Suppressor macrophage treated with lipopolysaccharide for 1 hour (primary cell): Measurements from ENCODE around the gene EXOC7.
"Not testable (repeated sequence)": the region's sequence is repeated elsewhere in the genome, so short reads cannot be mapped to it uniquely, and the experiment has no call there.

Experiments
- DNase-seq, 3 donors: peaks; one replicate each; pipeline ENCODE4 v3.0.0-alpha.2; 2020 to 2022

EXOC7 gene

GRCh38 chr17:76087531-76087930 is 16.1 kb downstream of the EXOC7 start:
- no peak for DNase-seq

DNA sequence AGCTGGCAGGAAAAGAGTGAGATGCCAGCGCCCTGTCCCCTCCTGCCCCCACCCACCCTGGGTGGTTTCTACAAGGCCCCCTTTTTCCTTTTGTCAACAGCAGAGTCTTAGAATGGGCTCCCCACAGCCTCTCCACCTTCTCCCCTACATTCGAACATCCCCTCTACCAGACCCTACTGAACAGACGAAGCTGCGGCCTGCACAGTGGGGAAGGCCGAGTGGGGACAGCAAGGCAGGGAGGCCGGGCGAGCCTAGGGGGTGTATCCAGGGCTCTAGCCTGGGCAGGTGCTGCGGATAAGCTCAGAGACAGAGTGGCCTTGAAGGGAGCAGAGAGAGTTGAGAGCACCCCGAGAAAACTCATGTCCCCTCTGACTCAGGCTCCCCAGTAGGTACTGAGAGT is 17.2 kb downstream of the EXOC7 start:
- DNase-seq, result no peak

- no peak for DNase-seq
Observed at GRCh38 chr17:76085731-76086366, 17.7 kb downstream of the EXOC7 start.

DNA sequence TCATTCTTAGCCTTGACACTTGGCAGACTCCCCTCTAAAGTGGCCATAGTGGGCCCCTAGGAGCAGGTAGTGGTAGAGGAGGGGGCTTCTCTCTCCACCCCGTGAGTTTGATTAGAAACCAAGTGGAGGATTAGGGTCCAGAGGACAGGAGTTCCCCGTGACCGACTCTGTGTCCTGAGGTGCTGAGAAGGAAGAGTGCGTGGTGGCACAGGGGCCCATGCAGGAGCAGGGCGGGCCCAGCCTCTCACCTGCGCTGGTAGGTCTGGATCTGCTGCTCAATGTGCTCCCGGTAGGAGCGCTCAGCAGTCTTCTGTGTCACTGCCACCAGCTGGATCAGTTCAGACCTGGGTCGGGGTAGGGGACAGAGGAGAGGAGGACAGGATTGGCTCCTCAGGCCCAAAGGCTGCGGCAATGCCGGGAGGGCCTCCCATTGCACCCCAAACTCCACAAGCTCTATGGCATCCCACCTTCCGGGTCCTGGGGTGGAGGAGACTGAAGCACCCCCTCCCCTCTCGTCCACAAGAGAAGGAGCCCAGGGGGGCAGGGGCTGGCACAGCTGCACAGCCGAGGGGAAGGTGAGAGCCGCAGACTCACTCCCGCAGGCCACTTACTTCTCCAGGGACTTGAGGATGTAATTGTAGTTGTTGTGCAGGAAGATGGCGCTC is 18.4 kb downstream of the EXOC7 start:
- DNase-seq, result no peak

DNA sequence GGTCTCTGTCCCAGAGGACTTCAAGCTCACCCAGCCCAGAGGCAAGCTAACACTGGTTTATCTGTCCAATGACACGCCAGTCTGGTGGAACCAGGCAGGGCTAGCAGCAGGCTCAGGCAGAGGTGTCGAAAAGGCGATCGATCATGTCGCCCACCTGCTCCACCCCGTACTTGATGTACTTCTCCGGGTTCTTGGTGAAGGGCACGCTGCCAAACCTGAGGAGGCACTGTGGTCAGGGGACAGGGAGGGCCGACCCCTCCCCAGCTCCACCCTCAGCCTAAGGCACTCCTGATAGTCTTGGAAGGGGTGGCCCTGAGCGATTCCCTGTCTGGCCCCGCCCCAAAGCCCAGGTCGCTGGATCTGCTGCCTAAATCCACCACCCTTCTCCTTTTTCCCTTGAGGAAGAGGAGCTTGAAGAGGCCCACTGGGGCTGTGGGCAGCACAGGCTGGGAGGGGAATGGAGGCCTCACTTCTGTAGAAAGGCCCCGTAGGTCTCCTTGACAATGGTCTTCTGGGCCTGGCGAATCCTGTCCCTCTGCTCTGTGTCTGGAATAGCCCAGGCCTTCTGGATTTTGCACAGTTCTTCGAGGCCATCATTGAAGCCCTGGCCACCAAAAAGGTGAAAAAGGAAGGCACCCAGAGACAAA is 19.9 kb downstream of the EXOC7 start:
- DNase-seq, result no peak

DNA sequence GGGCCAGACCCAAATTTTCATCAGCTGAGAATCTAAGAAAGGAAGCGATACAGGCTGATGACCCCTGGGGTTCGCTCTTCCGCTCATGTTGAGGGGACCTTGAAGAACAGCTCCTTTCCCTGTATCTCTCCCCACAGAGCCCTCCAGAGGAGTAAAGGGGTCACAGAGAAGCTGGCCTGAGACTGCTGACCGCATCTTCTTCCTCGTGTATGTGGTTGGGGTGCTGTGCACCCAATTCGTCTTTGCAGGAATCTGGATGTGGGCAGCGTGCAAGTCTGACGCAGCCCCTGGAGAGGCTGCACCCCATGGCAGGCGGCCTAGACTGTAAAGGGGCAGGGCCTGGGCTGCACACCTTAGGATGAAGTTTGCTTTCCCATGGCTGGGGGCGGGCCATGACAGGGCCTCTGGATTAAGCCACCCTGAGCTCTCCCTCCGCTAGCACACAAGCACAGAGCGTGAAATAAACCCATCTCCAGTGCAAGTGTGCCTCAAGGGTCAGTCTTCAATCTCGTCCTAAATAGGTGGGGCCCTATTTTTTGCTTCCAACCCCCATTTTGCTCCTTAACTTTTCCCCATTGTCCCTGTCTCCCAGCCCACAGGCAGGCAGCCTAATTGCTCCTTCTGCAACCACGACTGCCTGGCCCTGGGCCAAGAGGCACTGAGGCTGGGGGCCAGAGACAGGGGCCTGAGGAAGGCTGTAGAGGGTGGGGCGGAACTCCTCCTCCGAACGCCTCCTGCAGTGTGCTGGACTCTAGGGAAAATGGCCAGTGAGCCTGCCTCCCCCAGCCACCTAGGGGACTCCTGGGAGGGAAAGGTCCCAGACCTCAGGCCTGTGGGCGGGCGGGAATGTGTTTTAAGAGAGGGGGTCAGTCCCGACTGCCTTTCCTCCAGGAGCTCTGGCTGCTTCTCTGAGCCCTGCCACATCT is 21.0 kb downstream of the EXOC7 start:
- no peak for DNase-seq

DNA sequence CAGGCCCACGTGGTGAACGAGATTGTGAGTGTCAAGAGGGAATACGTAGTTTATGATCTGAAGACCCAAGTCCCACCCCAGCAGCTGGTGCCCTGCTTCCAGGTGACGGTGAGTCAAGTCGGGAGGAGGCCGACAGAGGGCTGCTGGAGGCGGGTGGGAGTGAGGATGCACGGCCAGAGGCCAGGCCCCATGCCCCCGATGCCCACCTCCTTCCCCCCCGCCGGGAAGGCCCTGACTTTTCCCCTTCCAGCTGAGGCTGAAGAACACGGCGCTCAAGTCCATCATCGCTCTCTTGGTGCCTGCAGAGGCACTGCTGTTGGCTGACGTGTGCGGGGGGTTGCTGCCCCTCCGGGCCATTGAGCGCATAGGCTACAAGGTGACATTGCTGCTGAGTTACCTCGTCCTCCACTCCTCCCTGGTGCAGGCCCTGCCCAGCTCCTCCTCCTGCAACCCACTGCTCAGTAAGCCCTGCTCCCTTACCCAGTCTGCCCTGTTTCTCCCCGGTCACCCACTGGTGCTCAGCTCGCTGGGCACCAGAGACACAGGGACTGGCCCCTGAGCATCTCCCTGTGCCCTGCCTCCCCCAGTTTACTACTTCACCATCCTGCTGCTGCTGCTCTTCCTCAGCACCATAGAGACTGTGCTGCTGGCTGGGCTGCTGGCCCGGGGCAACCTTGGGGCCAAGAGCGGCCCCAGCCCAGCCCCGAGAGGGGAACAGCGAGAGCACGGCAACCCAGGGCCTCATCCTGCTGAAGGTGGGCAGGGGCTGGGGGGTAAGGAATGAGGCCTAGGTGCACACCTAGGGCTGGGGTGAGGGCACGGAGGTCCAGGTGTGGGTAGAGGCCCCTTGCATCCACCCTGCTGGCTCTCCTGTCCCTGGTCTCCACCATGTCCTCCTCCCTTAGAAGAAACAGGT is 22.0 kb downstream of the EXOC7 start:
- DNase-seq, result no peak

- DNase-seq, result no peak
Observed at GRCh38 chr17:76080768-76081287, 22.8 kb downstream of the EXOC7 start.

DNA sequence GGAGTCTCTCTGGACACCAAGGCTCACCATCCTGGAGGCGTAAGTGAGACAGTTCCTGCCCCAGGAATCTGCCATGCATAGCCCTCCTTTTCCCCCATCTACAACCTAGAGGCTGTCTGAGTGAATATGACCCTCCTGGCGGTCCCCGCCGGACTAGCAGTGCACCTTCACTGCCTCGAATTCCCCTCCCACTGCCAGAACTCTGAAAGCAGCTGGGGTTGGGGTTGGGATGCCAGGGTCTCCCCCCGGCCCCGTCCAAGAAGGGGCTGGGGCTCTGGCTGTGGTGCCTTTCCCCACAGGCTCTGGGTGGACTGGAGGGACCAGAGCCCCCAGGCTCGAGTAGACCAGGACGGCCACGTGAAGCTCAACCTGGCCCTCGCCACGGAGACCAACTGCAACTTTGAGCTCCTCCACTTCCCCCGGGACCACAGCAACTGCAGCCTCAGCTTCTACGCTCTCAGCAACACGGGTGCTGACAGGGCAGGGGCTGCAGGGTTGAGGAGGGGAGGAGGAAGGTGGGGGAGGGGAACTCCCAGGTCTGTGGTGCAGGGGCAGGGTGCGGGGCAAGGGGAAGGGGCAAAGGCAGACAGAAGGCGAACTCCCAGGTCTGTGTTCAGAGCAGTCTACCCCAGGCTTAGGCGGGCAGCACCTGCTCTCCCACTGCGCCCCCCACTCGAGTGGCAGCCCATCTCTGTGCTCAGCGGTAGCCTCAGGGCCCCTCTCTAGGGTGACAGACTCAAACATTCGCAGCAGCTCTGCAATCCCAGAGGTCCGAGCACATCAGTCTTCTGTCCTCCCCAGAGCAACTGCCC is 23.4 kb downstream of the EXOC7 start:
- no peak for DNase-seq

GRCh38 chr17:76079535-76079955 is 24.0 kb downstream of the EXOC7 start:
- no peak for DNase-seq

DNA sequence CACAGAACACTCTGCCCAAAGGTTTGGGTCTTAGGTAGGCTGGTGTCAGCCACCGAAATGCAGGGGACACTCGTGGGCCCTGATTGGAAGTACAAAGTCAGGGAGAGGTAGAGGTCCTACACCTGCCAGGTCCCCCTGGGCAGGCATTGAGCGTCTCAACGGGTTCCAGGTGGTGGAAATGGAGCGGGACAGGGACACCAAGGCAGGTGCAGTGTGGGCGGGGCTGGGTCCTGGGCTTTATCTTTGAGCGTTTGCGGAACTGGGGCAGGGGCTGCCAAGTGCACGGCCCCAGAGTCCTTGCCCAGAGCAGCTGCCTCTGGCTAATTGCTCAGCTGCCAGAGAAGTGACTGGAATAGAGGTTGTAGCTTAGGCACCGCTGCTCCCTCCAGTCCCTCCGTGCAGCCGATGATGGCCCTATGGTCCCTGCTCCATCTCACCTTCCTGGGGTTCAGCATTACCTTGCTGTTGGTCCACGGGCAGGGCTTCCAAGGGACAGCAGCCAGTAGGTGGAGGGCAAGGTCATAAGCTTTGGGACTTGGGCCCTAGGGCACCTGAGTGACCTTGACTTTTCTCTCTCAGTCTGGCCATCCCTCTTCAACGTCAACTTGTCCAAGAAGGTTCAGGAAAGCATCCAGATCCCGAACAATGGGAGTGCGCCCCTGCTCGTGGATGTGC is 24.6 kb downstream of the EXOC7 start, which contains the start of gene ZACN:
Gene ZACN, plus strand, starts transcription at position 323 of the 675 bp plus-strand sequence. Its CDS starts 83 bp downstream, at position 406.
- DNase-seq, result no peak

GRCh38 chr17:76078370-76078769 is 25.2 kb downstream of the EXOC7 start:
- not testable (repeated sequence) for DNase-seq

GRCh38 chr17:76077584-76078110 is 25.9 kb downstream of the EXOC7 start:
- DNase-seq, result no peak

- DNase-seq, result peak; percentile 37 to 54 (median 37)
Observed at GRCh38 chr17:76076765-76077583, 26.6 kb downstream of the EXOC7 start.

DNA sequence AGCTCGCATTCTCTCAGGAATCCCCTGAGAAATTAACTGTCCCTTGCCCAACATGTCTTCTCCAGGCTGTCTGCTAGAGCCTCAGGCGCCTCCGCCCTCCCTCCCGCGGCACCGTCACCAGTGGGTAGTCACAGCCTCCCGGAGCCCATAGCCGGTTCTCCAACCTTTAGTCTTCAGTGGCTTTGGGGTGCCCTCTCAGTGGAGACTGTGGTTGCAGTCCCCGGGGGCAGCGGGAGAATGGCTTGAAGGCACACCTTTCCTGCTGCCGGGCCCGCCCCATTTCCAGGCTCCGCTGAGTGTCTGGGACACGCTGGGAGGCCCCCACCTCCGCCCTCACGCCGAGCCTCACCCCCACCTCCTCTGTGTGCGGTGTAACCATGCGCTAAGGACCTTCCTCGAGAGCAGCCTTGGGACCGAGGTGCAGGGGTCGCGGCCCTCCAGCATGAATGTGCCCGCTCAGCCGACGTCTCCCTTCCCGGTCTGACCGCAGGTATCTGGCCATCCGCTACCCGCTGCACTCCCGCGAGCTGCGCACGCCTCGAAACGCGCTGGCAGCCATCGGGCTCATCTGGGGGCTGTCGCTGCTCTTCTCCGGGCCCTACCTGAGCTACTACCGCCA is 27.3 kb downstream of the EXOC7 start:
- no peak for DNase-seq

DNA sequence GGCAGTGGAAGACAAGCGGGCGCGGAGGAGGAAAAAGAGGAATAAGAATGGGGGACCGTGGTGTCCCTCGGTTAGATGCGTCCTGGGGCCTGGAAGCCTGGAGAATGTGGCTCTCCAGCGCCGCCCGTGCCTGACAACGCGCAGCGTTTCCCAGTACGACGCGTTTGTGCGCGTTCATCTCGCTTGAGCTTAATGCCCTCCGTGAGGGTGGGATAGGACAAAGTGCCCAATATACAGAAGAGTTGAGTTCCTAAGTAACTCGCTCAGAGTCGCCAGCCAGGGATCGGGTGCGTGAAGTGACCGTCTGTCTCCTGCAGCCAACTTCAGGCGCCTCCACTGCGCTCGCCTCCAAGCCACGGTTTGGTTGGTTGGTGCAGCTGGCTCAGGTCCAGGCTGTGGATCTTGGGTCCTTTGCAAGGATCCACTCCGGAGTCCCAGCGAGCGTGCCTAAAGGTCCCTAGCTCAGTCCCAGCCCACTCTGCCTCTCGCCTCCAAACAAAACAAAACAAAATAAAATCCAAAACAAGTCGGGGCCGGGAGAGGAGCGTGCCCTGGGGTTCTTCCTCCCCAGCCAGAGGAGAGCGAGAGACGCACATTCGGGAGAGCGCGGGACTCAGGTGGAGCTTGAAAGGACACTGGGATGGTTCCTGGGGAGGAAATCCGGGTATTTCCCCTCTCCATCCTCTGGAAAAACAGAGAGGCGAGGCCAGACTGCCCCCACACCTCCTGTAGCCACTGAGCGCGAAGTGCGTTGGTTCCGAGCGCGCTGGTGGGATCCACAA is 28.0 kb downstream of the EXOC7 start:
- peak; percentile 44 to 68 (median 57) for DNase-seq
